Spinal cord (tissue), 10 donors: Measurements from ENCODE around the gene DNMT3L. TPM values are rescaled to one million over a fixed set of nuclear protein-coding genes. Genes with fewer than 3 reads are reported as not detected.

Experiments used
- DNase-seq, 6 donors: peaks; one replicate each; pipeline versions ENCODE4 v3.0.0 to v3.0.0-alpha.2; 2013 to 2015; ENCODE audit warnings: low spot score in 6 of 6, low read depth in 4 of 6
- H3K27ac ChIP-seq: one replicate; pipeline ENCODE4 v1.5.1; 2013; ENCODE audit warnings: low read depth, low read length, control low read depth
- H3K27me3 ChIP-seq: one replicate; pipeline ENCODE4 v1.6.1; 2013; ENCODE audit warnings: low read length; ENCODE audit not compliant: control insufficient read depth, insufficient read depth
- H3K36me3 ChIP-seq: one replicate; pipeline ENCODE4 v1.6.1; 2013; ENCODE audit warnings: low read length; ENCODE audit not compliant: control insufficient read depth, insufficient read depth
- H3K4me1 ChIP-seq: one replicate; pipeline ENCODE4 v1.6.1; 2013; ENCODE audit warnings: low read length; ENCODE audit not compliant: control insufficient read depth, insufficient read depth
- H3K4me3 ChIP-seq: one replicate; pipeline ENCODE4 v1.5.1; 2013; ENCODE audit warnings: low read depth, low read length, control low read depth
- H3K9me3 ChIP-seq: one replicate; pipeline ENCODE4 v1.6.1; 2013; ENCODE audit warnings: low read length; ENCODE audit not compliant: control insufficient read depth, insufficient read depth
- WGBS: methylation state at CpG from one replicate; pipeline ENCODE4 v1.1.5; 2013; ENCODE audit warnings: missing lambda C conversion rate; ENCODE audit not compliant: insufficient coverage; 5-methylcytosine and 5-hydroxymethylcytosine counted together
- polyA plus RNA-seq, 2 donors: library from polyadenylated mRNA; unstranded; fragments of 120-200 nt; gene quantifications; one replicate each; pipeline ENCODE4 v1.2.1, GENCODE V29; 2013; ENCODE audit not compliant: insufficient read length in 2 of 2
- total RNA-seq, 2 donors: library from RNA; depleted of rRNA in 1 of 2; stranded (reverse); fragments of 120-200 nt in 1 of 2; fragments of >200 nt in 1 of 2; gene quantifications; one replicate each; pipeline versions ENCODE4 v1.2.3 to v1.2.4, GENCODE V29; 2013 to 2014
- donor health status: healthy.

The DNMT3L gene
- total and polyA plus RNA-seq, 4 donors, result not detected

GRCh38 chr21:44281801-44282200, 20.1 kb upstream of the DNMT3L start:
- H3K27ac ChIP-seq, result no peak overlapping the region
- peaks cover 11% of the 10 kb centered on the region for H3K27me3 ChIP-seq
- no peaks in the 10 kb centered on the region for H3K36me3 ChIP-seq
- 92% methylated on average over 9 of the region's 9 CpGs for WGBS
- no peak for DNase-seq
- H3K9me3 ChIP-seq, result no peaks in the 10 kb centered on the region
- H3K4me1 ChIP-seq, result peaks cover 20% of the 10 kb centered on the region
- H3K4me3 ChIP-seq, result no peak overlapping the region

GRCh38 chr21:44279354-44280260, 17.9 kb upstream of the DNMT3L start:
- no peaks in the 10 kb centered on the region for H3K9me3 ChIP-seq
- no peak overlapping the region for H3K27ac ChIP-seq
- H3K27me3 ChIP-seq, result no peaks in the 10 kb centered on the region
- no peaks in the 10 kb centered on the region for H3K36me3 ChIP-seq
- no peak for DNase-seq
- WGBS, result 71% methylated on average over 15 of the region's 19 CpGs
- peaks cover 10% of the 10 kb centered on the region for H3K4me1 ChIP-seq
- H3K4me3 ChIP-seq, result no peak overlapping the region

DNA sequence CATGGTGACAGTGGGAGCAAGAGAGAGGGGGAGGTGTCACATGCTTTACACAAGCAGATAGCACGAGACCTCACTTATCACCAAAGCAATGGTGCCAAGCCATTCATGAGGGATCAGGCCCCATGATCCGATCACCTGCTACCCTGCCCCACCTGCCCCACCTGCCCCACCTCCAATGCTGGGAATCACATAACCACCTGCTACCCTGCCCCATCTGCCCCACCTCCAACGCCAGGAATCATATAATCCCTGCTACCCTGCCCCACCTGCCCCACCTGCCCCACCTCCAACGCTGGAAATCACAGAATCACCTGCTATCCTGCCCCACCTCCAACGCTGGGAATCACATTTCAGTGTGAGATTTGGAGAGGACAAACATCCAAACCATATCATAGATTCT, 13.3 kb upstream of the DNMT3L start:
- 62% methylated on average over 3 of the region's 5 CpGs for WGBS
- DNase-seq, result no peak
- Histone ChIP-seq H3K4me3 (no peak overlapping the region), H3K9me3 (no peaks in the 10 kb centered on the region), H3K27ac (no peak overlapping the region), H3K27me3 (no peaks in the 10 kb centered on the region), H3K4me1 (no peaks in the 10 kb centered on the region), H3K36me3 (no peaks in the 10 kb centered on the region)

- Histone ChIP-seq H3K36me3 (no peaks in the 10 kb centered on the region), H3K27me3 (no peaks in the 10 kb centered on the region), H3K9me3 (no peaks in the 10 kb centered on the region), H3K4me3 (no peak overlapping the region), H3K4me1 (no peaks in the 10 kb centered on the region), H3K27ac (no peak overlapping the region)
- no peak for DNase-seq
- WGBS, result 90% methylated on average over 7 of the region's 7 CpGs
Observed at GRCh38 chr21:44273046-44273445, 11.3 kb upstream of the DNMT3L start.

GRCh38 chr21:44272284-44272858, 10.7 kb upstream of the DNMT3L start:
- DNase-seq, result no peak
- Histone ChIP-seq H3K4me3 (no peak overlapping the region), H3K36me3 (no peaks in the 10 kb centered on the region), H3K4me1 (no peaks in the 10 kb centered on the region), H3K27me3 (no peaks in the 10 kb centered on the region), H3K9me3 (no peaks in the 10 kb centered on the region), H3K27ac (no peak overlapping the region)
- 87% methylated on average over 18 of the region's 18 CpGs for WGBS

GRCh38 chr21:44271558-44272283, 10.0 kb upstream of the DNMT3L start:
- WGBS, result 76% methylated on average over 17 of the region's 18 CpGs
- Histone ChIP-seq H3K9me3 (no peaks in the 10 kb centered on the region), H3K4me3 (no peak overlapping the region), H3K27me3 (no peaks in the 10 kb centered on the region), H3K4me1 (no peaks in the 10 kb centered on the region), H3K36me3 (no peaks in the 10 kb centered on the region), H3K27ac (no peak overlapping the region)
- no peak for DNase-seq

DNA sequence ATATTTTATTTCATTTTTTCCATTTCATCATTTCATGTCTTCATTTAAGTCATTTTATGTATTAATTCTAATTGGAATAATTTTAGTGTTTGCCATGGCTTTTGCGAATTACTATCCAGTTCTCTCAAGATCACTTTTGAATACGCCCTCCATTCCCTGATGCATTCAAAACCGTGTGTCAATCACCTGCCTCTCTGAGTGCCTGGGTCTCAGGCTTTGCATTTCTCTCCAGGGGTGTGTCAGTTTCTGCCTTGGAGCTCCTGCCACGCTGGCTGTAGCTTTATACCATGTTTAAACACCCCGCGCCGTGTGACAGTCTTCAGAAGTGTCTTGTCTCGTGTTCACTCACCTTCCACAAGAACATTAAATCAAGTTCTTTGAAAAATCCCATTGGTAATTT, 7.4 kb upstream of the DNMT3L start:
- Histone ChIP-seq H3K4me1 (no peaks in the 10 kb centered on the region), H3K27me3 (no peaks in the 10 kb centered on the region), H3K4me3 (no peak overlapping the region), H3K9me3 (no peaks in the 10 kb centered on the region), H3K36me3 (no peaks in the 10 kb centered on the region), H3K27ac (no peak overlapping the region)
- DNase-seq, result no peak
- WGBS, result 74% methylated on average over 3 of the region's 8 CpGs

- H3K4me1 ChIP-seq, result peaks cover 9% of the 10 kb centered on the region
- H3K9me3 ChIP-seq, result no peaks in the 10 kb centered on the region
- 83% methylated on average over 19 of the region's 19 CpGs for WGBS
- no peaks in the 10 kb centered on the region for H3K36me3 ChIP-seq
- H3K27me3 ChIP-seq, result no peaks in the 10 kb centered on the region
- no peak overlapping the region for H3K4me3 ChIP-seq
- no peak for DNase-seq
- no peak overlapping the region for H3K27ac ChIP-seq
Observed at GRCh38 chr21:44267655-44268142, 6.0 kb upstream of the DNMT3L start.

DNA sequence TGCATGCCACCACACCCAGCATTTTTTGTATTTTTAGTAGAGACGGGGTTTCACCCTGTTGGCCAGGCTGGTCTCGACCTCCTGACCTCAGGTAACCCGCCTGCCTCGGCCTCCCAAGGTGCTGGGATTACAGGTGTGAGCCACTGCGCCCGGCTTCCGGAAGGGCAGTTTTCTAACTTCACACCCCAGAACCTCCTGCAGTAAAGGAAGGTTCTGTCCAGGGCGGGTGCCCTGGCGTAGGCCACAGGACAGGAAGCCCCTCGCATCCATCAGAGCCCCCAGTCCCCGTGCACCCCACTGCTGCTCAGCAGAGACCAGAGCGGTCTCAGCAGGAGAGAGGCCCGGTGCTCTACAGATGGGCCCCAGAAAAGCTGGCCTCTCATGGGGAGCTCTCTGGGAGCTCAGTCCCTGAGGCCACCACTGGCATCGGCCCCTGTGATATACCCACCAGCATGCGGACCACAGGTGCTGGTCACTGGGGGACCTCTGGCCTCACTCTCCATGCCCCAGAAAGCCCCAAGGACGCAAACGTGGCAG, 4.1 kb upstream of the DNMT3L start:
- no peaks in the 10 kb centered on the region for H3K27me3 ChIP-seq
- 97% methylated on average over 17 of the region's 17 CpGs for WGBS

More for the DNA sequence above, 4.1 kb upstream of the DNMT3L start:
- no peak for DNase-seq
- H3K4me3 ChIP-seq, result no peak overlapping the region
- no peaks in the 10 kb centered on the region for H3K36me3 ChIP-seq
- H3K4me1 ChIP-seq, result peaks cover 9% of the 10 kb centered on the region
- H3K27ac ChIP-seq, result no peak overlapping the region
- no peaks in the 10 kb centered on the region for H3K9me3 ChIP-seq
